IMR-90 (cell line): ENCODE results near the gene TSPAN17. TPM values are rescaled to one million over a fixed set of nuclear protein-coding genes. Genes with fewer than 3 reads are reported as not detected.
A peak's percentile ranks its signal among the peaks of the same experiment; 100 is the strongest.

Experiments used
- ATAC-seq: fragments of 200-7000 bp; cut with Tn5 transposase; 2 replicates; pipeline ENCODE4 v1.9.1; 2020; ENCODE audit warnings: low read depth, mild to moderate bottlenecking, moderate library complexity
- BruUV-seq: library from RNA; stranded (reverse); fragments of 400-500 nt; replicated peaks from 2 replicates; lab custom pipeline; 2021; lab: Mats Ljungman, UMichigan
- CTCF ChIA-PET: fragments of 300-600 bp; formaldehyde crosslinking; extraction: SDS; loops from one replicate; lab custom pipeline; 2021; ENCODE audit warnings: antibody characterized with exemption; lab: Yijun Ruan, JAX
- POLR2A ChIA-PET: fragments of 300-600 bp; sonication (Branson Sonifier 250); formaldehyde crosslinking; loops from one replicate; lab custom pipeline; 2022; ENCODE audit warnings: antibody characterized with exemption; ENCODE audit not compliant: unreplicated experiment; lab: Charles Lee
- DNase-seq: peaks from one replicate; pipeline ENCODE4 v3.0.0; 2013
- H2AFZ ChIP-seq: replicated peaks from 2 replicates; pipeline ENCODE3; 2013; ENCODE audit warnings: low read length, mild to moderate bottlenecking; ENCODE audit not compliant: poor library complexity
- H2AK5ac ChIP-seq: 2 replicates; pipeline ENCODE4 v1.6.1; 2013; ENCODE audit warnings: low read depth, low read length, inconsistent platforms
- H2AK9ac ChIP-seq: replicated peaks from 2 replicates; pipeline ENCODE3; 2013; ENCODE audit warnings: mild to moderate bottlenecking, low read depth, low read length, moderate library complexity; ENCODE audit not compliant: poor library complexity
- H2BK120ac ChIP-seq: 2 replicates; pipeline ENCODE4 v1.6.1; 2013; ENCODE audit warnings: low read depth, low read length, inconsistent platforms
- H2BK15ac ChIP-seq: 3 replicates; pipeline ENCODE4 v1.6.1; 2013; ENCODE audit warnings: low read depth, low read length, inconsistent platforms
- H2BK20ac ChIP-seq: 2 replicates; pipeline ENCODE4 v1.6.1; 2013; ENCODE audit warnings: low read depth, mild to moderate bottlenecking, inconsistent platforms, low read length, moderate library complexity
- H2BK5ac ChIP-seq: 2 replicates; pipeline ENCODE4 v1.6.1; 2013; ENCODE audit warnings: mild to moderate bottlenecking, low read depth, low read length, inconsistent platforms; ENCODE audit not compliant: poor library complexity, severe bottlenecking
- H3K14ac ChIP-seq: replicated peaks from 2 replicates; pipeline ENCODE4 v1.6.1; 2013; ENCODE audit warnings: low read depth, low read length, inconsistent platforms
- H3K18ac ChIP-seq: 2 replicates; pipeline ENCODE4 v1.6.1; 2013; ENCODE audit warnings: low read depth, low read length, control low read depth
- H3K23ac ChIP-seq: 2 replicates; pipeline ENCODE4 v1.6.1; 2013; ENCODE audit warnings: low read depth, low read length, inconsistent platforms
- H3K27ac ChIP-seq: 2 replicates; pipeline ENCODE4 v1.5.1; 2013; ENCODE audit warnings: mild to moderate bottlenecking, control low read depth, low read length; ENCODE audit not compliant: insufficient read depth
- H3K27me3 ChIP-seq: 2 replicates; pipeline ENCODE4 v1.6.1; 2013; ENCODE audit warnings: low read length; ENCODE audit not compliant: control insufficient read depth, insufficient read depth
- H3K36me3 ChIP-seq: 2 replicates; pipeline ENCODE4 v1.6.1; 2013; ENCODE audit warnings: low read length, mixed read lengths; ENCODE audit not compliant: control insufficient read depth, insufficient read depth
- H3K4ac ChIP-seq: 2 replicates; pipeline ENCODE4 v1.6.1; 2013; ENCODE audit warnings: low read depth, low read length, inconsistent platforms
- H3K4me1 ChIP-seq: 2 replicates; pipeline ENCODE4 v1.6.1; 2013; ENCODE audit warnings: low read length, mixed read lengths; ENCODE audit not compliant: control insufficient read depth, insufficient read depth
- H3K4me2 ChIP-seq: 2 replicates; pipeline ENCODE4 v1.6.1; 2013; ENCODE audit warnings: low read depth, mild to moderate bottlenecking, control low read depth, low read length, moderate library complexity
- H3K4me3 ChIP-seq: 2 replicates; pipeline ENCODE4 v1.5.1; 2013; ENCODE audit warnings: low read depth, mild to moderate bottlenecking, control low read depth, low read length, moderate library complexity; ENCODE audit not compliant: insufficient read depth
- H3K56ac ChIP-seq: 2 replicates; pipeline ENCODE4 v1.6.1; 2013; ENCODE audit warnings: low read length, inconsistent platforms; ENCODE audit not compliant: insufficient read depth; ENCODE audit errors: extremely low read depth
- H3K79me1 ChIP-seq, 2 experiments: 2 replicates each; pipeline ENCODE4 v1.6.1; 2013; ENCODE audit warnings: low read length in 2 of 2, inconsistent platforms in 1 of 2, low read depth in 1 of 2
- H3K9ac ChIP-seq: 2 replicates; pipeline ENCODE4 v1.6.1; 2013; ENCODE audit warnings: low read depth, low read length, control low read depth
- H3K9me1 ChIP-seq: 2 replicates; pipeline ENCODE4 v1.6.1; 2013; ENCODE audit warnings: low read length, inconsistent platforms; ENCODE audit not compliant: insufficient read depth
- H3K9me3 ChIP-seq: 2 replicates; pipeline ENCODE4 v1.6.1; 2013; ENCODE audit warnings: low read length; ENCODE audit not compliant: control insufficient read depth, insufficient read depth
- H4K20me1 ChIP-seq: 2 replicates; pipeline ENCODE4 v1.6.1; 2013; ENCODE audit warnings: low read length, inconsistent platforms; ENCODE audit not compliant: insufficient read depth
- H4K5ac ChIP-seq: 2 replicates; pipeline ENCODE4 v1.6.1; 2013; ENCODE audit warnings: mild to moderate bottlenecking, low read depth, low read length, control low read depth
- H4K8ac ChIP-seq, 2 experiments: 2 replicates each; pipeline ENCODE4 v1.6.1; 2013; ENCODE audit warnings: low read depth in 2 of 2, low read length in 2 of 2, control low read depth in 1 of 2, inconsistent platforms in 1 of 2
- H4K91ac ChIP-seq: 2 replicates; pipeline ENCODE4 v1.6.1; 2013; ENCODE audit warnings: low read depth, low read length, inconsistent platforms; ENCODE audit not compliant: insufficient read depth
- CHD1 ChIP-seq: IDR thresholded peaks from 2 replicates; pipeline ENCODE4 v1.6.1; 2012; ENCODE audit warnings: low read depth, low read length, improper control_type of control experiment
- ELK1 ChIP-seq: fragments of 150-350 bp; IDR thresholded peaks from 2 replicates; pipeline ENCODE4 v1.6.1; 2016; ENCODE audit warnings: low read depth, mild to moderate bottlenecking, low read length, moderate library complexity, borderline replicate concordance
- MAZ ChIP-seq: IDR thresholded peaks from 2 replicates; pipeline ENCODE4 v1.6.1; 2012; ENCODE audit warnings: low read depth, mild to moderate bottlenecking, low read length, improper control_type of control experiment, moderate library complexity, borderline replicate concordance
- MXI1 ChIP-seq: IDR thresholded peaks from 2 replicates; pipeline ENCODE4 v1.6.1; 2012; ENCODE audit warnings: low read depth, mild to moderate bottlenecking, low read length, moderate library complexity, borderline replicate concordance
- NFE2L2 ChIP-seq: fragments of 150-350 bp; IDR thresholded peaks from 2 replicates; pipeline ENCODE4 v1.6.1; 2016; ENCODE audit warnings: low read depth, mild to moderate bottlenecking, low read length
- POLR2A ChIP-seq: IDR thresholded peaks from 2 replicates; pipeline ENCODE4 v1.6.1; 2012; ENCODE audit warnings: mild to moderate bottlenecking, low read depth, low read length
- RCOR1 ChIP-seq: IDR thresholded peaks from 2 replicates; pipeline ENCODE4 v1.6.1; 2012; ENCODE audit warnings: mild to moderate bottlenecking, low read length, improper control_type of control experiment; ENCODE audit not compliant: insufficient replicate concordance
- RFX5 ChIP-seq: IDR thresholded peaks from 2 replicates; pipeline ENCODE4 v1.8.0; 2012; ENCODE audit warnings: low read depth, mild to moderate bottlenecking, low read length, moderate library complexity
- SMC3 ChIP-seq: fragments of 150-350 bp; IDR thresholded peaks from 2 replicates; pipeline ENCODE4 v1.6.1; 2016; ENCODE audit warnings: low read depth, mild to moderate bottlenecking, antibody characterized with exemption, low read length, moderate library complexity
- WGBS, 2 experiments: methylation state at CpG; one replicate each; pipeline versions ENCODE4 v1.1.5 to v1.1.7; 2013; ENCODE audit warnings: missing lambda C conversion rate in 2 of 2; ENCODE audit not compliant: insufficient read length in 1 of 2; ENCODE audit errors: extremely low coverage in 2 of 2; 5-methylcytosine and 5-hydroxymethylcytosine counted together
- dilution Hi-C: fragments of 300-500 bp; cut with HindIII; formaldehyde crosslinking; loops from one replicate; pipeline ENCODE4 v1.14.3; 2018; ENCODE audit warnings: low sequenced_read_pairs; ENCODE audit not compliant: unreplicated experiment
- in situ Hi-C: fragments of 300-500 bp; cut with MboI; formaldehyde crosslinking; loops from 3 replicates; pipeline ENCODE4 v1.14.3; 2019; ENCODE audit warnings: low sequenced_read_pairs, inconsistent platforms, mixed read lengths
- intact Hi-C: fragments of 100-400 bp; cut with micrococcal nuclease; formaldehyde crosslinking; loops from 2 replicates; pipeline ENCODE4 v1.10.0; 2022
- polyA plus RNA-seq, 3 experiments: library from polyadenylated mRNA; depleted of rRNA; stranded (reverse); fragments of >200 nt; gene quantifications; 2 replicates each; pipeline ENCODE4 v1.2.3, GENCODE V29; 2012; ENCODE audit warnings: low replicate concordance in 1 of 3
- total RNA-seq: library from RNA; depleted of rRNA; stranded (reverse); fragments of >200 nt; gene quantifications from 2 replicates; pipeline ENCODE4 v1.2.3, GENCODE V29; 2012
- TF ChIP-seq, protein P1 (sequence below): fragments of 150-350 bp; IDR thresholded peaks from 2 replicates; pipeline ENCODE4 v1.6.1; 2017; ENCODE audit warnings: mild to moderate bottlenecking, antibody characterized with exemption, low read length, low read depth

TSPAN17 gene
- total and polyA plus RNA-seq, 2 of the 4 experiments (the other 2 are of a cell fraction): 34.2 to 41.6 TPM

DNA sequence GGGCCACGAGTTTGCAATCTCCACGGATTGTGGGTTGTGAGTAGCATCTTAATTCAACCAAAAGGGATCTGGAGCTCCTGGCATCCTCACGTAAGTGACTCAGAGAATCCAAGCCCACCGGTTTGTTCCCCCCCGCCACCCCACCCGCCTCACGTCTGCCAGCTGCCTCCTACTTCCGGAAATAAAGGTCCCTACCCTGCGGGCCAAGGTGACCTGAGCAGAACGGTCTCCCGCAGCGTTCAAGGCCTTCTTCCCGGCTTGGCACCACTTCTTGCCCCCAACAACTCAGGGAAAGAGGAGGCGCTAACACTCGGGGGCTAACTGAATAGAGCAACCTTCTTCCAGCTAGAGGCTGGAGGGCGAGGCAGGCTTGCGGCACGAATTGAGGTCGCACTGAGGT is 28.5 kb upstream of the TSPAN17 start:
- ChIA-PET CTCF (interaction anchor here (0.6 kb wide), 1 partner anchor 45 kb away, joined by 3 read pairs; no protein-coding TSS in a partner anchor), POLR2A (no interaction called here)
- Histone ChIP-seq H3K9ac (no peak overlapping the region), H3K36me3 (no peaks in the 10 kb centered on the region), H2BK15ac (peak overlapping the region; percentile 70; the same call in 1 of the 3 replicates), H3K4me3 (no peak overlapping the region), H3K4ac (peak overlapping the region; percentile 22; the same call in 1 of the 2 replicates), H3K18ac (no peak overlapping the region; the same call in 1 of the 2 replicates), H3K9me1 (peaks cover 12% of the 10 kb centered on the region), H3K27ac (no peak overlapping the region), H3K27me3 (peaks cover 30% of the 10 kb centered on the region), H4K91ac (no peak overlapping the region), H3K4me1 (peaks cover 29% of the 10 kb centered on the region), H4K8ac (peak overlapping the region; percentile 16 to 47; a peak in 1 of 4 replicates), H3K4me2 (peak overlapping the region; percentile 60; the same call in 1 of the 2 replicates), H2AFZ (peak overlapping the region; percentile 78), H2AK5ac (no peak overlapping the region), H3K14ac (no peak overlapping the region), H4K5ac (no peak overlapping the region; the same call in 1 of the 2 replicates), H2AK9ac (peak overlapping the region; percentile 1), H4K20me1 (no peaks in the 10 kb centered on the region; the same call in 1 of the 2 replicates), H3K79me1 (peaks cover 0 to 4% of the 10 kb centered on the region in 2 experiments; a peak in 1 of 4 replicates), H2BK20ac (no peak overlapping the region), H3K23ac (no peak overlapping the region), H2BK120ac (peak overlapping the region; percentile 6; the same call in 1 of the 2 replicates), H3K56ac (no peak overlapping the region), H3K9me3 (no peaks in the 10 kb centered on the region), H2BK5ac (no peak overlapping the region)
- dilution Hi-C loops: no loop called here
- intact Hi-C loops: loop anchor here (1.0 to 5.0 kb wide), 2 partner anchors 44 to 201 kb away; partner anchors contain the start of gene CLTB
- TF ChIP-seq CHD1: no peak
- TF ChIP-seq SMC3: no peak
- TF ChIP-seq, protein P1, sequence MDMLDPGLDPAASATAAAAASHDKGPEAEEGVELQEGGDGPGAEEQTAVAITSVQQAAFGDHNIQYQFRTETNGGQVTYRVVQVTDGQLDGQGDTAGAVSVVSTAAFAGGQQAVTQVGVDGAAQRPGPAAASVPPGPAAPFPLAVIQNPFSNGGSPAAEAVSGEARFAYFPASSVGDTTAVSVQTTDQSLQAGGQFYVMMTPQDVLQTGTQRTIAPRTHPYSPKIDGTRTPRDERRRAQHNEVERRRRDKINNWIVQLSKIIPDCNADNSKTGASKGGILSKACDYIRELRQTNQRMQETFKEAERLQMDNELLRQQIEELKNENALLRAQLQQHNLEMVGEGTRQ: no peak
- TF ChIP-seq RFX5: no peak
- no peak for TF ChIP-seq MAZ
- no peak for TF ChIP-seq MXI1
- TF ChIP-seq POLR2A: no peak
- TF ChIP-seq RCOR1: no peak
- no peak for TF ChIP-seq NFE2L2
- TF ChIP-seq ELK1: no peak
- in situ Hi-C loops: no loop called here
- DNase-seq (no peak), ATAC-seq (no peak)
- 0% methylated on average over 3 of the region's 19 CpGs; no CpG with 5 or more reads in 1 of the 2 experiments for WGBS, 2 experiments
- BruUV-seq: no TSS peak
